GF-D8 (cell line): ENCODE results near the gene ZSCAN9.

ENCODE experiments used
- DNase-seq: peaks from one replicate; lab custom pipeline; 2025; lab: John Stamatoyannopoulos, UW

The ZSCAN9 gene

GRCh38 chr6:28220257-28221133 is 4.6 kb upstream of the ZSCAN9 start:
- DNase-seq = no peak

- no peak for DNase-seq
These were observed 682 bp upstream of the ZSCAN9 start for GRCh38 chr6:28224131-28225055.

GRCh38 chr6:28226460-28226859 is 1.4 kb downstream of the ZSCAN9 start:
- no peak for DNase-seq

- DNase-seq = no peak
These were observed 7.7 kb downstream of the ZSCAN9 start for GRCh38 chr6:28232785-28233184.

- DNase-seq = peak; percentile 9
These were observed 10.9 kb downstream of the ZSCAN9 start for GRCh38 chr6:28235912-28236452.

GRCh38 chr6:28239636-28240035 is 14.6 kb downstream of the ZSCAN9 start:
- no peak for DNase-seq

GRCh38 chr6:28240471-28240870 is 15.4 kb downstream of the ZSCAN9 start:
- no peak for DNase-seq

- no peak for DNase-seq
These were observed 18.9 kb downstream of the ZSCAN9 start for GRCh38 chr6:28243946-28244345.

- DNase-seq = no peak
These were observed 20.3 kb downstream of the ZSCAN9 start for GRCh38 chr6:28245206-28245941.

- DNase-seq = no peak
These were observed 23.8 kb downstream of the ZSCAN9 start for GRCh38 chr6:28248916-28249315.

GRCh38 chr6:28250747-28251146 is 25.7 kb downstream of the ZSCAN9 start:
- DNase-seq = no peak

- no peak for DNase-seq
These were observed 26.6 kb downstream of the ZSCAN9 start for GRCh38 chr6:28251661-28252008.

GRCh38 chr6:28252009-28252975 is 27.2 kb downstream of the ZSCAN9 start, which contains the start of gene ZKSCAN4:
ZKSCAN4 (minus strand) TSS chr6:28252269; CDS start chr6:28251980, 289 bp downstream.
- peak; percentile 65 for DNase-seq

GRCh38 chr6:28254121-28254519 is 29.0 kb downstream of the ZSCAN9 start:
- no peak for DNase-seq

GRCh38 chr6:28257042-28257441 is 32.0 kb downstream of the ZSCAN9 start:
- DNase-seq = no peak

- DNase-seq = no peak
These were observed 34.1 kb downstream of the ZSCAN9 start, which contains the start of gene NKAPL for GRCh38 chr6:28258877-28259777. NKAPL (plus strand) TSS chr6:28259297; CDS start chr6:28259372, 75 bp downstream.

- no peak for DNase-seq
These were observed 38.8 kb downstream of the ZSCAN9 start for GRCh38 chr6:28263922-28264321.

GRCh38 chr6:28264834-28265401 is 39.8 kb downstream of the ZSCAN9 start:
- peak; percentile 3 for DNase-seq

GRCh38 chr6:28266563-28266961 is 41.5 kb downstream of the ZSCAN9 start:
- no peak for DNase-seq
